Measurements from ENCODE around the gene SLX4IP. TPM values are rescaled to one million over a fixed set of nuclear protein-coding genes. Genes with fewer than 3 reads are reported as not detected.

Gene SLX4IP
- total RNA-seq, 2 donors from 2014 or later, result 4.7 to 5.8 TPM

GRCh38 chr20:10658876-10659632, 223.9 kb downstream of the SLX4IP start:
- Histone ChIP-seq H3K36me3 (peaks cover 26% of the 10 kb centered on the region), H3K4me3 (peak overlapping the region; percentile 18), H3K9me3 (no peaks in the 10 kb centered on the region), H3K4me1 (ENCODE audit: control insufficient read depth in 1 of 2, low read depth in 2 of 2) (peaks cover 61 to 100% of the 10 kb centered on the region in 2 donors), H3K27me3 (replicated peaks; ENCODE audit: insufficient read depth) (no peaks in the 10 kb centered on the region), H3K27ac (peak overlapping the region; percentile 98 to 100)
- DNase-seq (ENCODE audit: low spot score) (no peak), ATAC-seq (ENCODE audit: insufficient number of reproducible peaks, low FRiP score, low read depth) (no peak)
- no peak for TF ChIP-seq CTCF (IDR thresholded peaks at IDR 0.05)

- H3K27ac ChIP-seq, result peak overlapping the region; percentile 98 to 100
Observed at GRCh38 chr20:10659651-10660601, 224.8 kb downstream of the SLX4IP start.

GRCh38 chr20:10660661-10661060, 225.6 kb downstream of the SLX4IP start:
- no peak for TF ChIP-seq CTCF (IDR thresholded peaks at IDR 0.05)
- ATAC-seq (ENCODE audit: insufficient number of reproducible peaks, low FRiP score, low read depth), result no peak
- no peak for DNase-seq (ENCODE audit: low spot score)
- H3K27me3 ChIP-seq (replicated peaks; ENCODE audit: insufficient read depth), result no peaks in the 10 kb centered on the region
- peak overlapping the region; percentile 98 to 100 for H3K27ac ChIP-seq
- H3K36me3 ChIP-seq, result peaks cover 26% of the 10 kb centered on the region
- H3K4me1 ChIP-seq (ENCODE audit: control insufficient read depth in 1 of 2, low read depth in 2 of 2), result peaks cover 63 to 100% of the 10 kb centered on the region in 2 donors
- peak overlapping the region; percentile 29 for H3K4me3 ChIP-seq
- H3K9me3 ChIP-seq, result no peaks in the 10 kb centered on the region

More at GRCh38 chr20:10659651-10660601, 224.8 kb downstream of the SLX4IP start:
- ATAC-seq (ENCODE audit: insufficient number of reproducible peaks, low FRiP score, low read depth), result no peak
- H3K9me3 ChIP-seq, result no peaks in the 10 kb centered on the region
- TF ChIP-seq CTCF (IDR thresholded peaks at IDR 0.05), result no peak
- H3K4me1 ChIP-seq (ENCODE audit: control insufficient read depth in 1 of 2, low read depth in 2 of 2), result peaks cover 65 to 100% of the 10 kb centered on the region in 2 donors
- peak overlapping the region; percentile 29 for H3K4me3 ChIP-seq
- peaks cover 26% of the 10 kb centered on the region for H3K36me3 ChIP-seq
- no peak for DNase-seq (ENCODE audit: low spot score)
- H3K27me3 ChIP-seq (replicated peaks; ENCODE audit: insufficient read depth), result no peaks in the 10 kb centered on the region

- Histone ChIP-seq H3K9me3 (no peaks in the 10 kb centered on the region), H3K36me3 (peaks cover 24% of the 10 kb centered on the region), H3K4me3 (no peak overlapping the region), H3K4me1 (ENCODE audit: control insufficient read depth in 1 of 2, low read depth in 2 of 2) (peaks cover 58 to 100% of the 10 kb centered on the region in 2 donors), H3K27me3 (replicated peaks; ENCODE audit: insufficient read depth) (no peaks in the 10 kb centered on the region), H3K27ac (peak overlapping the region; percentile 98 to 100)
- no peak for TF ChIP-seq CTCF (IDR thresholded peaks at IDR 0.05)
- no peak for DNase-seq (ENCODE audit: low spot score)
- ATAC-seq (ENCODE audit: insufficient number of reproducible peaks, low FRiP score, low read depth), result no peak
Observed at GRCh38 chr20:10661261-10661660, 226.2 kb downstream of the SLX4IP start.

- no peak for ATAC-seq (ENCODE audit: insufficient number of reproducible peaks, low FRiP score, low read depth)
- H3K27ac ChIP-seq, result peak overlapping the region; percentile 98 to 100
- DNase-seq (ENCODE audit: low spot score), result no peak
- H3K36me3 ChIP-seq, result peaks cover 19% of the 10 kb centered on the region
- H3K9me3 ChIP-seq, result no peaks in the 10 kb centered on the region
- TF ChIP-seq CTCF (IDR thresholded peaks at IDR 0.05), result no peak
- peaks cover 55 to 100% of the 10 kb centered on the region in 2 donors for H3K4me1 ChIP-seq (ENCODE audit: control insufficient read depth in 1 of 2, low read depth in 2 of 2)
- H3K27me3 ChIP-seq (replicated peaks; ENCODE audit: insufficient read depth), result no peaks in the 10 kb centered on the region
- H3K4me3 ChIP-seq, result no peak overlapping the region
Observed at GRCh38 chr20:10662151-10662550, 227.0 kb downstream of the SLX4IP start.
